K562 (cell line): ENCODE measurements around the gene NDRG3. TPM values are rescaled to one million over a fixed set of nuclear protein-coding genes. Genes with fewer than 3 reads are reported as not detected.

Experiments
- BDP1 ChIP-seq: IDR thresholded peaks from 3 replicates; pipeline ENCODE4 v1.6.1; 2011; ENCODE audit not compliant: insufficient read length, insufficient read depth
- E2F3 ChIP-seq: fragments of 250-450 bp; sonication (Bioruptor Pico); IDR thresholded peaks from 2 replicates; pipeline ENCODE4 v1.4.0; 2020; ENCODE audit warnings: mild to moderate bottlenecking
- GABPA ChIP-seq: fragments of 200-800 bp; sonication (Bioruptor generic); conservative IDR thresholded peaks from 2 replicates; pipeline ENCODE4 v1.6.1; 2016; ENCODE audit warnings: low read depth, missing genetic modification characterization, missing compliant biosample characterization
- KHSRP ChIP-seq: fragments of 450-650 bp; IDR thresholded peaks from 2 replicates; pipeline ENCODE4 v1.6.1; 2017
- KLF1 ChIP-seq: fragments of 450-650 bp; IDR thresholded peaks from 2 replicates; pipeline ENCODE4 v1.6.1; 2016; ENCODE audit warnings: missing genetic modification characterization, missing compliant biosample characterization
- LCOR ChIP-seq: sonication (generic); formaldehyde crosslinking; IDR thresholded peaks from 2 replicates; pipeline ENCODE4 v1.8.0; 2022; ENCODE audit warnings: mild to moderate bottlenecking, missing genetic modification reagents
- MXD1 ChIP-seq: fragments of 250-450 bp; sonication (Bioruptor Pico); IDR thresholded peaks from 2 replicates; pipeline ENCODE4 v1.8.0; 2021; ENCODE audit warnings: borderline replicate concordance, mild to moderate bottlenecking, moderate library complexity; ENCODE audit not compliant: poor library complexity, severe bottlenecking
- NCOA4 ChIP-seq: fragments of 450-650 bp; IDR thresholded peaks from 2 replicates; pipeline ENCODE4 v1.6.1; 2018; ENCODE audit warnings: mild to moderate bottlenecking; ENCODE audit not compliant: partially characterized antibody
- NFYB ChIP-seq: IDR thresholded peaks from 2 replicates; pipeline ENCODE4 v1.6.1; 2011; ENCODE audit warnings: mild to moderate bottlenecking, moderate library complexity; ENCODE audit not compliant: insufficient read length; ENCODE audit errors: extremely low read depth
- NR2C1 ChIP-seq, 2 experiments: fragments of 450-650 bp; IDR thresholded peaks; 2 replicates each; pipeline ENCODE4 v1.6.1; 2017; ENCODE audit warnings: mild to moderate bottlenecking in 2 of 2, antibody characterized with exemption in 1 of 2, inconsistent platforms in 1 of 2, missing compliant biosample characterization in 1 of 2, missing genetic modification characterization in 1 of 2
- NRF1 ChIP-seq, 2 experiments: fragments of 450-650 bp; IDR thresholded peaks in 1 of 2; conservative IDR thresholded peaks in 1 of 2; 2 replicates each; pipeline ENCODE4 v1.6.1; 2014; ENCODE audit warnings: mild to moderate bottlenecking in 2 of 2
- PYGO2 ChIP-seq: fragments of 450-650 bp; IDR thresholded peaks from 2 replicates; pipeline ENCODE4 v1.6.1; 2016; ENCODE audit warnings: mild to moderate bottlenecking, missing genetic modification characterization, moderate library complexity, missing compliant biosample characterization
- RAD21 ChIP-seq, 2 experiments: fragments of 250-450 bp in 1 of 2; fragments of 450-650 bp in 1 of 2; sonication (Bioruptor Pico) in 1 of 2; formaldehyde crosslinking in 1 of 2; IDR thresholded peaks in 1 of 2; conservative IDR thresholded peaks in 1 of 2; 2 replicates each; pipeline versions ENCODE4 v1.4.0 to v1.8.0; 2020 to 2022; ENCODE audit warnings: mild to moderate bottlenecking in 2 of 2, moderate library complexity in 1 of 2
- RUNX1 ChIP-seq: sonication (generic); IDR thresholded peaks from 2 replicates; pipeline ENCODE4 v1.6.1; 2016; ENCODE audit warnings: antibody characterized with exemption, low read depth
- STAT5A ChIP-seq: IDR thresholded peaks from 2 replicates; pipeline ENCODE4 v1.6.1; 2012; ENCODE audit warnings: low read length, inconsistent platforms, borderline replicate concordance
- TRIM28 ChIP-seq: fragments of 450-650 bp; IDR thresholded peaks from 2 replicates; pipeline ENCODE4 v1.6.1; 2017
- ZBTB34 ChIP-seq: fragments of 250-450 bp; sonication (Bioruptor Pico); IDR thresholded peaks from 2 replicates; pipeline ENCODE4 v1.8.0; 2021; ENCODE audit warnings: mild to moderate bottlenecking, moderate library complexity
- ZBTB7A ChIP-seq: IDR thresholded peaks from 2 replicates; pipeline ENCODE4 v1.6.1; 2011; ENCODE audit warnings: low read depth, mild to moderate bottlenecking, low read length, moderate library complexity, borderline replicate concordance; ENCODE audit not compliant: control insufficient read depth
- ZBTB8A ChIP-seq: fragments of 450-650 bp; IDR thresholded peaks from 2 replicates; pipeline ENCODE4 v1.6.1; 2018; ENCODE audit warnings: mild to moderate bottlenecking, moderate library complexity; ENCODE audit not compliant: partially characterized antibody
- ZNF311 ChIP-seq: fragments of 250-450 bp; sonication (Bioruptor Pico); IDR thresholded peaks from 2 replicates; pipeline ENCODE4 v1.4.0; 2020; ENCODE audit warnings: mild to moderate bottlenecking, moderate library complexity
- ZNF444 ChIP-seq: fragments of 250-450 bp; sonication (Bioruptor Pico); IDR thresholded peaks from 2 replicates; pipeline ENCODE4 v1.4.0; 2020; ENCODE audit warnings: mild to moderate bottlenecking, moderate library complexity
- ZNF592 ChIP-seq: fragments of 450-650 bp; IDR thresholded peaks from 2 replicates; pipeline ENCODE4 v1.6.1; 2017; ENCODE audit warnings: antibody characterized with exemption, mild to moderate bottlenecking
- ZNF76 ChIP-seq: fragments of 250-450 bp; sonication (Bioruptor Pico); IDR thresholded peaks from 2 replicates; pipeline ENCODE4 v1.4.0; 2020; ENCODE audit warnings: mild to moderate bottlenecking, moderate library complexity, borderline replicate concordance
- polyA plus RNA-seq, 8 experiments: library from polyadenylated mRNA; depleted of rRNA in 4 of 8; stranded (reverse) in 5 of 8; unstranded in 3 of 8; fragments of >200 nt; fragmentation: Nextera tagmentation in 2 of 8; fragmentation: Illumina TruSeq in 1 of 8; extraction: Ambion mirVana in 2 of 8; extraction: Trizol in 1 of 8; gene quantifications; 2 replicates each; pipeline versions ENCODE4 v1.2.1 to v1.2.3, GENCODE V29; 2011 to 2014; ENCODE audit warnings: inconsistent platforms in 1 of 8, missing spikeins in 1 of 8
- total RNA-seq, 7 experiments: library from RNA; depleted of rRNA in 6 of 7; stranded (reverse); fragments of >200 nt in 6 of 7; fragmentation: Illumina TruSeq in 2 of 7; extraction: Trizol in 2 of 7; gene quantifications; 2 replicates each; pipeline versions ENCODE4 v1.2.1 to v1.2.3, GENCODE V29; 2011 to 2021; ENCODE audit warnings: low replicate concordance in 1 of 7

The NDRG3 gene
- total and polyA plus RNA-seq, 9 of the 15 experiments (the other 6 are each of a cell fraction or from before 2014, with no cell fraction given), result 14.6 to 39.4 (median 24.4) TPM

- TF ChIP-seq ZNF76 (peak; percentile 60; the same call in 1 of the 2 replicates), ZNF444 (CRISPR knock-in tag) (no peak), ZBTB8A (no peak), ZNF592 (peak; percentile 61; the same call in 1 of the 2 replicates), E2F3 (CRISPR knock-in tag) (peak; percentile 96), TRIM28 (no peak), NR2C1 (IDR thresholded peaks at IDR 0.05) (peak; percentile 53; the same call in 1 of the 2 replicates), NR2C1 (tag; IDR thresholded peaks at IDR 0.05) (no peak), BDP1 (no peak), GABPA (no peak), LCOR (CRISPR knock-in tag) (no peak; the same call in 1 of the 2 replicates), RAD21 (CRISPR knock-in tag; conservative IDR thresholded peaks at IDR 0.05 in 1 of 2, IDR thresholded peaks at IDR 0.05 in 1 of 2) (peak; percentile 26 to 45; a peak in 2 of 4 replicates), ZBTB7A (no peak; the same call in 1 of the 2 replicates), KHSRP (no peak), KLF1 (tag) (no peak), RUNX1 (no peak; the same call in 1 of the 2 replicates), ZBTB34 (no peak), ZNF311 (no peak), NFYB (no peak), STAT5A (no peak), NCOA4 (no peak), MXD1 (CRISPR knock-in tag) (no peak), PYGO2 (tag) (no peak), NRF1 (conservative IDR thresholded peaks at IDR 0.05 in 1 of 2, IDR thresholded peaks at IDR 0.05 in 1 of 2) (peak; percentile 100)
Observed at GRCh38 chr20:36773597-36774390, 27.9 kb upstream of the NDRG3 start, which contains the start of gene DSN1 (continued).
